NB4 (cell line): Measurements from ENCODE around the gene CECR2.
"Not testable (repeated sequence)": the region's sequence is repeated elsewhere in the genome, so short reads cannot be mapped to it uniquely, and the experiment has no call there.

ENCODE experiments used
- DNase-seq: peaks from one replicate; pipeline ENCODE4 v3.0.0; 2010; ENCODE audit warnings: low read depth
- H3K4me3 ChIP-seq: one replicate; pipeline ENCODE4 v1.5.1; 2011; ENCODE audit warnings: mild to moderate bottlenecking, low read depth, low read length, moderate library complexity
- MYC ChIP-seq: IDR thresholded peaks from 2 replicates; pipeline ENCODE4 v1.6.1; 2011; ENCODE audit warnings: low read depth, low read length
- POLR2A ChIP-seq: IDR thresholded peaks from 2 replicates; pipeline ENCODE4 v1.6.1; 2011; ENCODE audit warnings: mild to moderate bottlenecking; ENCODE audit not compliant: insufficient read length; ENCODE audit errors: extremely low read depth
- TF ChIP-seq, protein P1 (sequence below): IDR thresholded peaks from 2 replicates; pipeline ENCODE4 v1.6.1; 2011; ENCODE audit warnings: low read depth, low read length
- TF ChIP-seq, protein P2 (sequence below): IDR thresholded peaks from one replicate; pipeline ENCODE4 v1.5.1; 2012; ENCODE audit warnings: low read depth, low read length

Gene CECR2

DNA sequence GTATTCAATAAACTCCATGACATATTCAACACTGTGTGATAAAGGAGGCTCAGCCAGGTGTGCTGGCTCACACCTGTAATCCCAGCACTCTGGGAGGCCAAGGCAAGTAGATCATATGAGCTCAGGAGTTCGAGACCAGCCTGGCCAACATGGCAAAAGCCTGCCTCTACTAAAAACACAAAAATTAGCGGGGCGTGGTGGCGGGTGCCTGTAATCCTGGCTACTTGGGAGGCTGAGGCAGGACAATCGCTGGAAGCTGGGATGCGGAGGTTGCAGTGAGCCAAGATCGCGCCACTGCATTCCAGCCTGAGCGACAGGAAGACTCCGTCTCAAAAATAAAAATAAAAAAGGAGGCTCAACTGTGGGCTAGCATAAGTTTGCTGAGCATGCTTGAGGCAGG lies 189.9 kb downstream of the CECR2 start:
- no peak for DNase-seq
- no peak overlapping the region for H3K4me3 ChIP-seq
- TF ChIP-seq, protein P1, sequence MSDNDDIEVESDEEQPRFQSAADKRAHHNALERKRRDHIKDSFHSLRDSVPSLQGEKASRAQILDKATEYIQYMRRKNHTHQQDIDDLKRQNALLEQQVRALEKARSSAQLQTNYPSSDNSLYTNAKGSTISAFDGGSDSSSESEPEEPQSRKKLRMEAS: no peak

DNA sequence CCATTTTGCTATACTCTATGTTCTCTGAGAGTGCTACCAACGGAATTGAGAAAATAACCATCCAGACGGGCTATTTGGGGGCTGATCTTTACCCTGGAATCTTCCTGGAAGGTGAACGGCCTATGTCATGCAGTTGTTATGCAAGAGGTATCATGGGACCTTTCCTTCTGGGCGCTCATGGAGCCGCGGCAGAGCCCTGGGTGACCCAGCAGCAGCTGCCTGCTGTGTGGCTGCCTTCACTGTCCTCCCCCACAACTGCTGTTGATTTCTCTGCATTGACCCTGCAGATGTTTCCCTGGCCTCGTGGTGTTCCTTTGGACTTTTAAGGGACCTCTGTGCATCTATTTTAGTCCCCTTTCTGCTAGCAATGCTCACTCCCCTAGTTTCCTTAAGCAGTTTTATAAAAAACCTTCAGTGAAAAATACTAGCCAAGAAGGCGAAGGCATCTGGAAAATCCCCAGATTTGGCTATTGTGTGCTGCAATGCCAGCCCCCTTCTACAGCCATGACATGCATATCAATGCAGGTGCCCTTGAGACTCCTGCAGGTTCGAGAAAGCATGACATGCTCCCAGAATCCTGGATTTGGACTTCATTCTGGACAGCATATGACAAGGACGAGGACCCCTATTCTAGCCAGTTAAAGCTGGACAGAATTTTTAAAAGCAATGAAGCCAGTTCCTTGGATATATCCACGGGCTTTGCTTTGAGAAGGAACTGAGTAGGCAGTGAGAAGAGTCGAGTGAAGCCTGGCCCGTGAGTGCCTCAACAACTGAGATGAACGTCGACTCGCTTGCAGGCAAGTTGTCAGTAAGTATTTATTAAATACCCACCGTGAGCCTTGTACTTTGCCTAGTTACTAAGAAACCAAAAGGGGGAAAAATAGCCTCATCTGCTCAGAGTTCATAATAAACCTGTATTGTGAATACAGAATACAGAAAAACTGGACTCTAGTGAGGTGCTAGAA lies 193.9 kb downstream of the CECR2 start, which contains the start of gene SLC25A18:
Gene SLC25A18 (plus strand): TSS at position 593 of the 965 bp plus-strand sequence. CDS start 16,447 bp downstream, outside the sequence.
- peak; percentile 75 for DNase-seq
- TF ChIP-seq POLR2A (no peak), MYC (peak; percentile 61)
- TF ChIP-seq, protein P1: no peak
- no peak within 1 kb of the TSS for H3K4me3 ChIP-seq

DNA sequence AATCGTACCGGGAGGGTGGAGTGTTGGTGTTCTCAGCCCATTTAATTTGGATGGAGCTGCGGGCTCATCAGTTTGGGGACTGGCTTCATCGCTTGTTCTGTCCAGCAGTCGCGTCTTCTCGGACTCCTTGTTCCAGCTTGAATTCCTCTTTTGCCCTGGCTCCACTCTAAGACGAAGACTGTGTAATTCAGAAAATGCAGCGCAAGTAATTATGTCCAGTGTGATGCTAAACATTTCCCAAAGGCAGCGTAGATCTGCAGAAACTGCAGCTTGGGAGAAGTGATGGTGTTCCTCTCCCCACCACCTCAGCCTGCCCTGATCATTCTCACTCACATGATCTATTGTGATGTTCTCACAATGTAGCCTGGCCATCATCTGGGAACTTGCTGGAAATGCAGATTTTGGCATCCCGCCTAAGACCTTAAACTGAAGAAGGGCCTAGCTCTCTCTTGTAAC lies 194.7 kb downstream of the CECR2 start:
- TF ChIP-seq, protein P1: no peak
- TF ChIP-seq, protein P2, sequence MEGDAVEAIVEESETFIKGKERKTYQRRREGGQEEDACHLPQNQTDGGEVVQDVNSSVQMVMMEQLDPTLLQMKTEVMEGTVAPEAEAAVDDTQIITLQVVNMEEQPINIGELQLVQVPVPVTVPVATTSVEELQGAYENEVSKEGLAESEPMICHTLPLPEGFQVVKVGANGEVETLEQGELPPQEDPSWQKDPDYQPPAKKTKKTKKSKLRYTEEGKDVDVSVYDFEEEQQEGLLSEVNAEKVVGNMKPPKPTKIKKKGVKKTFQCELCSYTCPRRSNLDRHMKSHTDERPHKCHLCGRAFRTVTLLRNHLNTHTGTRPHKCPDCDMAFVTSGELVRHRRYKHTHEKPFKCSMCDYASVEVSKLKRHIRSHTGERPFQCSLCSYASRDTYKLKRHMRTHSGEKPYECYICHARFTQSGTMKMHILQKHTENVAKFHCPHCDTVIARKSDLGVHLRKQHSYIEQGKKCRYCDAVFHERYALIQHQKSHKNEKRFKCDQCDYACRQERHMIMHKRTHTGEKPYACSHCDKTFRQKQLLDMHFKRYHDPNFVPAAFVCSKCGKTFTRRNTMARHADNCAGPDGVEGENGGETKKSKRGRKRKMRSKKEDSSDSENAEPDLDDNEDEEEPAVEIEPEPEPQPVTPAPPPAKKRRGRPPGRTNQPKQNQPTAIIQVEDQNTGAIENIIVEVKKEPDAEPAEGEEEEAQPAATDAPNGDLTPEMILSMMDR: no peak
- TF ChIP-seq POLR2A: no peak
- no peak overlapping the region for H3K4me3 ChIP-seq
- DNase-seq: no peak

DNA sequence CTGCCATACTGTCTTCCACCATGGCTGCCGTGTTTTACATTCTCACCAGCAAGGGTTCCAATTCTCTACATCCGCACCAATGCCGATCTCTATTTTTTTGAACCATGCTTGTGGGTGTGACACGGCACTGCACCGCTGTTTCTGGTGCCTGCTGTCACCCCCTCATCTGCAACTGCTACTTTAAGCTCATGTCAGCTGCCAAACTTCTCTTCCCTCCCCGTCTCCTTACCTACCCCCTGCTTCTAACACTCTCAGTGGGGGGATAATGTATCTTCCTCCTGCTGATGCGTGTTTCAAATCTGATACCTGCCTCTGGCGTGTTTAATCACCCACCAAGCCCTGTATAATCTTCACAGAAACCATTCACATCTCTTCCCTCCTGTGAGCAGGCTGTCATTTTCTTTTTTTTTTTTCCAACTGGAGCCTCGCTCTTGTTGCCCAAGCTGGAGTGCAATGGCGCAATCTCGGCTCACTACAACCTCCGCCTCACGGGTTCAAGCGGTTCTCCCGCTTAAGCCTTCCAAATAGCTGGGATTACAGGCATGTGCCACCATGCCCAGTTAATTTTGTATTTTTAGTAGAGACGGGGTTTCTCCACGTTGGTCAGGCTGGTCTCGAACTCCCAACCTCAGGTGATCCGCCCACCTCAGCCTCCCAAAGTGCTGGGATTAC lies 196.9 kb downstream of the CECR2 start:
- DNase-seq, H3K4me3 ChIP-seq: not testable (repeated sequence)

DNA sequence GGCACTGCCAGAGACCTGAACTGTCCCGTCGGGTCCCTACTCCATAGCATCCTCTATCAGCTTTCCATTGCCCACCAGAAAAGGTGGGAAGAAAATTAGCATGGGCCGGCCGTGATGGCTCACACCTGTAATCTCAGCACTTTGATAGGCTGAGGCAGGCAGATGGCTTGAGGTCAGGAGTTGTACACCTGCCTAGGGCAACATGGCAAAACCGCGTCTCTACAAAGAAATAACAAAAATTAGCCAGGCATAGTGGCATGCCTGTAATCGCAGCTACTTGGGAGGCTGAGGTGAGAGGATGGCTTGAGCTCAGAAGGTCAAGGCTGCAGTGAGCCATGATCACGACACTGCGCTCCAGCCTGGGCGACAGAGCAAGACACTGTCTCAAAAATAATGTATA lies 197.5 kb downstream of the CECR2 start:
- H3K4me3 ChIP-seq: no peak overlapping the region
- TF ChIP-seq, protein P2: no peak
- no peak for TF ChIP-seq POLR2A
- TF ChIP-seq, protein P1: no peak
- TF ChIP-seq MYC: no peak

DNA sequence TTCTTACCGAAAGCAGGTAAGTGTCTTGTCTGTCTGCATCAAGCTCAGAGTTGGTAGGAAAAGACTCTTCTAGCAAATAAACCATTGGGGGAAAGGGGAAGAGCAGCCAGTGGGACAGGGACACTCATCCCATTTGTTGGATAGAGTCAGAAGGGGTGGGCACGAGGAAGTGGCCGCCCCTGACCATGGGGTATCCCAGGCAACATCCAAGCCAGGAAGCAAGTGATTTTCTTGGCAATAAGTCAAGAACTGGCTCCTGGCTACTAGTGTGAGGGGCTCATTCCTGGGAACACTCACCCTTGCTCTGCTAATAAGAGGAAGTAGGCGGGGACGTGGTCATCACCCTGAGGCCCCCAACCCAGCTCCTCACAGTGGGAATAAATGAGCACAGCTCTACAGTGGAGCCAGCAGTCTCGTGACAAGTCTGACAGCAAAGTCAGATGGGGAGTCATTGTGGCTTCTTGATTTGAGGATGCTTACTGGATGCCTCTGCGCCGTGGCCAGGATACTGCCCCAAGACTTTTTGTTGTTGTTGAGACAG lies 200.8 kb downstream of the CECR2 start:
- peak; percentile 48 for DNase-seq
- TF ChIP-seq, protein P1: no peak
- H3K4me3 ChIP-seq: no peak overlapping the region

More for the DNA sequence above, 197.5 kb downstream of the CECR2 start:
- no peak for DNase-seq

DNA sequence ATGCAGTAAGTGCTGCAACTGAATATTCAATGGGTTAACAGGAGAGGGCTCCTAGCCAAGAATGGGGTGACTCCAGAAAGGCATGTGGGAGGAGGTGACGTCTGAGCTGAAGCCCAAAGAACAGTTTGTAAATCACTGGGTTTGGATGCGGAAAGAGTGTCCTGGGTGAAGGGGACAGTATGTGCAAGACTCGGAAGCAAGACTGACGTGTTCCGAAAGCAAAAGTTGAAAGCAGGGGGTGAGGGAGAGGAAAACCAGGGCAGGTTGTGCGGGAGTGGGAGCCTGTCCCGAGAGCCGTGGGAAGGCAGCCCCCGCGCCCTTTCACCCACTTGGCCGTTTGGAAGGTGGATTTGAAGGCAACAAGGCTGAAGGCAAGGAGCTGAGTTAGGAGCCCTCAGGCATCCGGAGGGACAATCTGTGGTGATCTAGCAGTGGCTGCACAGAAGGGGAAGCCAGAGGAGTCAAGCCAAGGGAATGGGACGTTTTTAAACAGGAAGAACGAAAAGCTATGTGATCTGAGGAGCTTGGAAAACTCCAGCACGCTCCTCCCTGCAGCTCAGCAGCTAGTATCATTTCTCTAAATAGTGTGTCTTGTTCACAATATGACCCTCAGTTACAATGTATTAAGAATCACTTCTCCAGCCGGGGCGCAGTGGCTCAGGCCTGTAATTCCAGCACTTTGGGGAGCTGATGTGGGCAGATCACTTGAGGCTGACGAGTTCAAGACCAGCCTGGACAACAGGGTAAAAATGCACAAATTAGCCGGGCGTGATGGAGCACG lies 201.8 kb downstream of the CECR2 start:
- no peak for DNase-seq
- TF ChIP-seq, protein P2: no peak
- TF ChIP-seq MYC (no peak), POLR2A (no peak)
- TF ChIP-seq, protein P1: no peak
- no peak overlapping the region for H3K4me3 ChIP-seq
